AG09319 (cell line): ENCODE results near the gene PTH.

ENCODE experiments used
- DNase-seq: peaks from one replicate; pipeline ENCODE4 v3.0.0-alpha.2; 2010; ENCODE audit warnings: low read depth; ENCODE audit errors: extremely low read depth
- CTCF ChIP-seq: IDR thresholded peaks from 2 replicates; pipeline ENCODE4 v1.5.1; 2011; ENCODE audit warnings: low read depth, mild to moderate bottlenecking, inconsistent platforms, low read length, moderate library complexity

Gene PTH

GRCh38 chr11:13495929-13496328, at the start of gene PTH:
Gene PTH, minus strand, starts transcription at chr11:13495997. Its CDS starts 3,142 bp downstream, at chr11:13492855.
- no peak for DNase-seq
- TF ChIP-seq CTCF, result no peak

GRCh38 chr11:13538044-13538443, 42.2 kb upstream of the PTH start:
- DNase-seq, result no peak
- TF ChIP-seq CTCF, result no peak

GRCh38 chr11:13535819-13536218, 40.0 kb upstream of the PTH start:
- TF ChIP-seq CTCF, result no peak
- no peak for DNase-seq

- no peak for TF ChIP-seq CTCF
- no peak for DNase-seq
Measured at GRCh38 chr11:13534358-13534757, 38.6 kb upstream of the PTH start.

- DNase-seq, result no peak
- no peak for TF ChIP-seq CTCF
Measured at GRCh38 chr11:13525257-13525656, 29.5 kb upstream of the PTH start.

- no peak for DNase-seq
- no peak for TF ChIP-seq CTCF
Measured at GRCh38 chr11:13503393-13503792, 7.6 kb upstream of the PTH start.

- no peak for DNase-seq
- TF ChIP-seq CTCF, result no peak
Measured at GRCh38 chr11:13502492-13502891, 6.7 kb upstream of the PTH start.

GRCh38 chr11:13494051-13494450, 1.7 kb downstream of the PTH start:
- DNase-seq, result no peak
- no peak for TF ChIP-seq CTCF
